HG03565 (cell line): ENCODE data around the gene CACNA1E.

Experiments
- ATAC-seq: cut with Tn5 transposase; IDR thresholded peaks from one replicate; pipeline ENCODE4 v1.9.1; 2021; ENCODE audit warnings: mild to moderate bottlenecking, moderate library complexity; ENCODE audit not compliant: unreplicated experiment

The CACNA1E gene

DNA sequence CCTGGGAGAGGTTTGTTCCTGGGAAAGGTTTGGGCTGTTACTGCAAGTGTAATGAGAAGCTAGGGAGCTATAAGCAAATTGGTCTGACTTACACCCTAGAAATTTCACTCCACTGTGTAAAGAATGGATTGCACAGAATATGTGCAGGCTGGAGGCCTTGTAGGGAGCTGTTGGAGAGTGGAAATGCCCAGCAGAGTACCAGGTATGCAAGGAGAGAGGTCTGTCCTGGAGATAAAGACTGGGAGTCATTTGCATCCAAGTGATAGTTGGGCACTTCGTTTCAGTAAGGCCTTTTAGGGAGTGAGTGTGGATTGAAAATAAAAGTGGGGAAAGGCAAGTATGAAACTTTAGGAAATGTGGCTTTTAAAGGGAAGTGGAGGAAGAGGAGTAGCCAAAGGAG is 75.8 kb downstream of the CACNA1E start:
- ATAC-seq: no peak

DNA sequence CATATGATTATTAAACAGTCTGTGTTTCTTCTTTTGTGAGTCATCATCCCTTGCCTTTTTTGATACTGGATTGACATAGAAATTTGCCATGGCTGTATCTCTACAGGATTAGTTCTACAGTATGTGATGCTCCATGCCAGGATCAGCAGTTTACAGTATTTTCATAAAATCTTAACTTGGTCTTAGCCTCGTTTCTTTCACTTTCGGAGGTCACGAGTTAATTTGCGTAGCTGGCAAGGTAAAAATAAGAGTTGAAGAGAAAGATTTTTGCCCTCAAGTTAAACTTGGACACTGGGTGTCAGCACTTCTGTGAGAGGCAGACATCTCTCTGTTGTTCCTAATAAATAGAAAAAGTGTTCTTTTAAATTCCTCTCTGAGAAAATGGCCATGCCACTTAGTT is 79.1 kb downstream of the CACNA1E start:
- ATAC-seq: no peak

DNA sequence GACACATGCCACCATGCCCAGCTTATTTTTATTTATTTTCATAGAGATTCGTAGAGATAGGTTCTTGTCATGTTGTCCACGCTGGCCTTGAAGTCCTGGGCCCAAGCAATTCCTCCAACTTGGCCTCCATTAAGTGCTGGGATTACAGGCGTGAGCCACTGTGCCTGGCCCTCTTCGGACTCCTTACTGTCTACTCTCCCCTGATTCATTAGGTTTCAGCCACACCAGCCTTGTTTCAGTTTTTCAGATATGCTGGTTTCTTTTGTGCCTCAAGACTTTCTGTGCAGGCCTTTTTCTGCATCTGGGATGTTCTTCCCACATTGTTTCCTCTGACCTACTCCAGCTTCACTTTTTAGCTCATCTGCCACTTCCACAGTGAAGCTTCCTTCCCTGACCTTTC is 85.4 kb downstream of the CACNA1E start:
- ATAC-seq: no peak

DNA sequence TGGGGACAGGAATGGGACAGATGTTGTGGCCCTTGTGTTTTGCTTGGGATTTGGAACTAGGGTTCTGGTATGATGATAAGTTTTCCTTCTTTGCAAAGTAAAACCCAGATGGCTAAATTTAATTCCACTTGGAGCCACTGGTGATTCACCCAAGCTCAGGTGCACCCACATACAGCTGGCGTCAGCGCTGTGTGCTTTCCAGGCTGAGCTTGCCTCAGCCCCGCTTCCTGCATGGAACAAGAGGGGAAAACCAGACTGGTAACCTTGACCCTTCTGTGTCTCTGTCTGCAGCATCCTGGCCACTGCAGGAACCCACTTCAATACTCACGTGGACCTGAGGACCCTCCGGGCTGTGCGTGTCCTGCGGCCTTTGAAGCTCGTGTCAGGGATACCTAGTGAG is 94.2 kb downstream of the CACNA1E start:
- no peak for ATAC-seq

DNA sequence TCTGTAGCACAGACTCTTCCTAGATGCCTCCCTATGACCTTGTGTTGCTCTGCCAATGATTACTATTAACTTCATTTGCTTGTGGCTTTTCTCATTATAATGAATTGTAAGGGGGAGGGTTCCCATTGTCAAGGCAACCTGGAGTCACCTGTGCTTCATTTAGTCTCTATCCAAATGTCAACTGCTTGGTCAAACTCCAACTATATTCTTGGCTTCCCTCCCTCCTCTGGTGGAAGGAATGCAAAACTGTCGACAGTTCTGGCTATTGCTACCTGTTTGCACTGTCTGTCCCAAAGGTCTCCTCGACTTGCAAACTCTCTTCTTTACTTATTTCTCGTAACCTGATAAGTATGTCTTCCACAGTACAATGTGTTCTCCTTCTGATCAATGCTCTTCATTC is 100.3 kb downstream of the CACNA1E start:
- no peak for ATAC-seq

DNA sequence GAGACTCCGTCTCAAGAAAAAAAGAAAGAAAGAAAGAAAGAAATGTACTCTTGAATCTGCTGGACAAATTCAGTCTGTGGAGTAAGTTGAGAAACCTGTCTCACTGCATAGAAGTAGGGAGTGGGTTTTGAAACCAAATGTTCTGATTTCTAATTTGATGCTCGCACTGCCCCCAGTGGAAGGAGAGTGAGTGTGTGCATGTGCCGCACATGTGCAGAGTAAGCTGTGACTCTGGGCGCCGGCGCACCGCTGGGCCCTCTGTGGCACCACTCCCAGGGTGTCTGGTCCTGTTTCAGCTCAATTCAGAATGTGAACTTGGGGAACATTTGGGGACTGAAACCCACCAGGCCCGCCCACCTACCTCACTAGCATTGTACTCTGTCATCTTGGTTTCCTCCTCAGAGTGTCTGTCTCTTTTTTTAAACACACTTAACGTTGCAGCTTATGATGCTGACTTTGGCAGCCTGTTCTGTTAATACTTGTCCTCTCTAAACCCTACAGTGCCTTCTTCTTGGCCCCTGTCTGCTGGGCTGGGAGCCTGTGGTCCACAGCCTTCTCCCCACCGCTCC is 104.6 kb downstream of the CACNA1E start:
- ATAC-seq: no peak

DNA sequence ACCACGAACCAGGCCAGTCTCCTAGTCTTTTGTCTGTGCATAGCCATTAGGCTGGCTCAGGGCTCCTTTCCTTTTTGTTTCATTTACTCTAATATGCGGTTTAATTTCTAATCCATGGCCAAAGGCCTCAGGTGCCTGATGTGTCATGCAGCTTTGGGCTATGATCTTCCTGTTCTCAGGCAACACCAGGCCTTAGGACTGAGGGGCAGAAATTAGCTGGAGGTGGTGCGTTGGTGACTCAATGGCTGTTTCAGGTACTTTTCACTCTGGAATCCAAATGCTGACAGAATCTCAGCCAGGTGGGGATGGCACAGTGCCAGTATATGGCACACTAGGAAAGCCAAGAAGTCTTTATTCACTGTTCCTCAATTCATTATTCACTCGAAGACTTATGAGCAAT is 105.3 kb downstream of the CACNA1E start:
- no peak for ATAC-seq

DNA sequence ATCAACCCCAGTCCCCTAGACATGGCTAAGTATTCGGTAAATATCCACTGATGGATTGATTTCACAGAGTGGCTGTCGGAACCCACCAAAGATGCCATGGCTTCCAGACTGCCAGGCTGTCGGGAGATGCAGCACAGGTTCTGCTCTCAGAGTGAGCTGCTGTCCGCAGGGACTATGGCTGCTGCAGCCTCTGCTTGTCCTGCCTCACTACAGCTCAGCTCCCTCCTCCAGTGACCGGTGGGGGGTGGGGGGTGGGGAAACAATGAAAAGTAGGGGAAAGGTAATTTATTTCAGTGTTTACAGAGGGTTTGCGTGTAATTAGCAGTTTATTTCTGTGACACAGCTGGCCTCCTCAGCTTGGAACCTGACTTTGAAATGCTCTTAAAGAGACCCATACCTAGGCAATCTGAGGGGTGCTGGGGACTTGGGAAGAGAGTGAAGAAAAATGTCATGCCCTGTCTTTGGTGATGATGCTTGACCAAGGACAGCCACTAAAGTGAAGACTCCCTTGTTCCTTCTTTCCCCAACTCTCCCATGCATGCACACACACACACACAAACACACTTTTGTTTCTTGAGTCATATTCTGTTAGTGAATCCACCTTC is 109.0 kb downstream of the CACNA1E start:
- ATAC-seq: no peak

DNA sequence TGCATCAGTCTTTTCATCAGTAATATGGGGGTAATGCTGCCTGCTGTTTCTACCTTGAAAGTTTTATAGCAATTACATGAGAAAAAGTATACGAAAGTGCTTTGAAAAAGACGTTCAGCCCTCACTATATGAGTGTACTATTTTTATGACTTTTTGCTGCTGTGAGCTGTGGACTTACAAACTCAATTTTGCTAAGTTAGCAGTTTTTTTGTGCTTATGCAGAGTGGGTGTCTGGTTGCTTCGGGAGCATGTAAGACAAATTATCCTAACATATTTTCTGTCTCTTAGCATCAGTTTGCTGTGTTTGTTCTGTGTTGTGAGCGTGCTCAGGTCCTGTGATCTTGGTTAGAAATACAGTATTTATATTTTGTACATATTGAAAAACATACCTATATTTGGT is 109.7 kb downstream of the CACNA1E start:
- no peak for ATAC-seq

DNA sequence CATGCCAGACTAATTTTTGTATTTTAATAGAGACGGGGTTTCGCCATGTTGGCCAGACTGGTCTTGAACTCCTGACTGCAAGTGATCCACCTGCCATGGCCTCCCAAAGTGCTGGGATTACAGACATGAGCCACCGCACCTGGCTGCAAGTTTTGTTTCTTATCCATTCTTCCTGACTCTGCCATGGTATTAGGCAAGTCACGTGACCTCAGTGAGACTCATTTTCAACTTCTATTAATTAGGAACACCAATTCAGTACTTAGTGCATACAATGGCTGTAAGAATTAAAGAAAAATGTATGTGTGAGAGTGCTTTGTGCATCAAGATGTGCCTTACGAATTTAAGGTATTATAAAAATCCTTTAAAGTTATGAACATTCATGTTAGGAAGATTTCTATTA is 111.2 kb downstream of the CACNA1E start:
- no peak for ATAC-seq

DNA sequence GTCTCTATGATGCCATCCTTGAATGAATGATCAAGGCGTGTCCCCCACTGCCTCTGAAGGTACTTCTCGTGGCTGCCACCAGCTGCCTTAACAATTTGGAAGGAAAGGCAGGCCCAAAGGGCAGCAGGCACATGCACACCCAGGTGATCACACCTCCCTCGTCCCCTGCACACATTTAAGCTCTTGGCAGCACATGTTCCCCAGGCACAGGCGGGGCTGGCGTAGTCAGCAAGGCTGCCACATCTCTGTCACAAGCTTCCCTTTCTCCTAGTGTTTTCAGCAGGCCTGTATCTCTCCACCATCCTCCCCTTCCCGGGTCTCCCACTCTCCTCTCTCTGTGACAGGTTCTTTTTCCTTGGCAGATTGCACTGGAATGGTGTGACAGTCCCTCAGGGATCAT is 111.9 kb downstream of the CACNA1E start:
- no peak for ATAC-seq

DNA sequence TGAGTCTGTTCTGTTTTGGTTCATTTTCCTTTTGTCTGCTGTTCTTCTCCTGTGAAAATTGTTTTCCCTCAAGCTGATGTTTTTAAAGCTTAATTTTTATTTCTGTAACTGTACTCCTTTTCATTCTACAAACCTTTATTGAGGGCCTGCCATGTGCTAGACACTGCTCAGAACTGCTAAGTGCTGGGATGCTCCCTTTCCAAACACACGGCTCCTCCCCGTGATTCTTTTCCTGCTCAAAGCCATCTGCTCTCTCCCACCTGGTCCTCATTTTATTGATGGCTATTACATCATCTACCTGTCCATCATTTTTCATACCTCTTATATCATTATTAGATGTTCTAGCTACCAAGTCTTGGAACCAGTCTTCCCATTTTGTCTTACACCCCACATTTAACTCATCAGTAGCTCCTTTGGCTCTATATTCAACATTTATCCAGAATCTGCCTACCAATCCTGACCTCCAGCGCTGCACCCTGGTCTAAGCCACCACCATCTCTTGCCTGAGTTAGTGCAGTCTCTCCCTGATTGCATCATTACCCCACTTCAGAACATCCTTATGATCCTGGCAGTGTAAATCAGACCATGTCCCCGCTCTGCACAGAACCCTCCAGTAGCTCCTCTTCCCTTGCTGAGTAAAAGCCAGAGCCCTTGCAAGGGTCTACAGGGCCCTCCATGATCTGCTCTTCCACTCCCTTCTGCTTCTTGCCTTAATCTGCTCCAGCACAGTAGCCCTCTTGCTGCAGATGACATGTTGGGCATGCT is 118.1 kb downstream of the CACNA1E start:
- no peak for ATAC-seq

DNA sequence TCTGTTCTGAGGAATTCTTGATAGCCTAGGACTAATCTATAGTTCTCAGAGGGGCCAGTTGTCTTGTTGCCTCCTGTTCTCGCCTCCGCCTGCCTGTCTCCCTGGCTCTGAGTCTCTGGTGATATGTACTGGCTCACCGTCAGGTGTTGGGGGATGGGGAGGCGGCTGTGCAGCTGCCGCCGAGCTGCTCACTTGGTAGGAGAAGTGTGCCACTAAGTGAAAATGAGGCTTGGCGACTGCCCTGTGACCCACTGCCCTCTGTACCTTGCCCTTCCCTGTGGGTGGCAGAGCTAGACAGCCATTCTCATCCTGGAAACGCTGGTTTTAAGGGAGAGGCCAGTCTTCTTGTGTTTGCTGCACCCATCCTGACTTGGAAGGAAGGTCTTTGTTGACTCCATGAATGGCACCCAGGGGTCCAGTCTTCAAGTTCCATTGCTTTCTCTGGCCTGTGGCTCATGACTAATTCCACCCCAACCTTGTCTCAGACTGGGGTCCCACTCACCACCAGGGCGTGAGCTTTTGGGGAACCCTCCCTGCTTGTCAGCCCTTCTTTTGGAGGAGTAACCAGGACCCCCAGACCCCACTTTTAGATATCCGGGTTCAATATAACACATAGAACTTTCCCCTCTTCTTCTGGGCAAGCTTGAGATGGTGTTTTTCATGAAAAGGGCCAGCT is 120.6 kb downstream of the CACNA1E start:
- no peak for ATAC-seq

DNA sequence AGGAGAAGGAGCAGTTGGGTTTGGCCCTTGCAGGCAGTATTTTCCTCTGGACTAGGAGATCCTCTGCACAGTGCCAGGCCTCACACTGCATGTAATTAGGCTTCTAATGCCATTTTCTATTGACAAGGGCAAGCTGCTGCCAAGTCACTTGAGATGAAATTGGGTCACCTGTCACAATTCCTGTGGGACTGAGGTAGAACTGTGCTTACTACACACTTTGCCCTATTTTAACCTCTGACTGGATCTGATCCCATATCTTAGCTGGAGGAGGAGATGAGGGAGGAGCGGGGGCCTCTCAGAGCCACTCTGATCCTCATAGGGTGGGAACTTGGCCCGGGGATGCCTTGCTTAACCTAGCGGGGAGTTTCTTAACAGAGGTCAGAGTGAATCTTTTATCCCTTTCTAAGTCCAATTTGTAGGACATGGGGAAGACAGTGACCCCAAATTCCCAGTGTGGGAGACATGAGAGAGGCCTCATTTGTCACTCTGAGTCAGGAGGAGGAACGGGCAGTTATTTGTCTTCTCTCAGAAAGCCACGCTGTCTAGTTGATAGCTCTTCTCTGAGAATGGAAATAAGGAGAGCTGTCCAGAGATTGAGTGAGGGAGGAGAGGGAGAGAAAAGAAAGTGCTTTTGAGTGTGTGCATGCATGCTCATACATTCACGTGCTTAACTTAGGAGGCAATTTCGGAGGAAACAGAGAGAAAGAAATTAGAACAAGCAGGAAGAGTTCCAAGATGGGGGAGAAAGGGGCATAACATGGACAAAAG is 121.3 kb downstream of the CACNA1E start:
- ATAC-seq: no peak

DNA sequence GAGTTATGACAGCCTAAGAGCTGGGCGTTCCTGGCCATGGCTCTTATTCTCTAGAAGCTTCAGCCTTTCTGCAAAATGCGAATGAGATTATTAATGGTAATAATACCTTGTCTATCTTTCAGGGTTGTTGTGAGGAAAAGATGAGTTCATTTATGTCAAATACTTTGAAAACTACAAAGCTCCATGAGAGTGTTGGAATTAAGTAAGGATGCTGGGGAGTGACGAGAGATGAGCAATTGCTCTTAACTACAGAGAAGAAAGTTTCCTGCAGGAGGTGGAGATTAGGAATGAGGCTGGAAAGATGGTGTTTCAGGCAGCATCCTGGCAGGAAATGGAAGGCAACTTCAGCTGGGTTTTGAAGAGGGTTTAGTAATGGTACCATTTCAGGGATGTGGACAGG is 124.2 kb downstream of the CACNA1E start:
- ATAC-seq: no peak

DNA sequence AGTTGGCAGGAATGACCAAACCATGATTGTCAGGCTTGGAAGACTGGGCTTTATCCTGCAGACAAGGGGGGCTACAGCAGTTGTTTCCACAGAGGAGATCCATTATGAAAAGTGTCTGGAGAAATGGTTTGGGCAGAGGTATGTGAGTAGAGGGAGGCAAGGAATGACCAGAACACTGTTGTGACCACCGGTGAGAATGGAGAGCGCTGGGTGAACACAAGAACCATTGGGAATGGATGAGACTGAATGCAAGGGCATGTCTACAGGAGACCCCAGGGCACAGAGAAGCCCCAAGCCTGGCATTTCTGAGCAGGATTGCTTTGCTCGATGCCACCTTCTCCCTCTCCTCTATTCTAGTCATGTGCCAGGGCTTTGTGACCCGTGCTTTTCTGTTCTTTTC is 125.1 kb downstream of the CACNA1E start:
- no peak for ATAC-seq

DNA sequence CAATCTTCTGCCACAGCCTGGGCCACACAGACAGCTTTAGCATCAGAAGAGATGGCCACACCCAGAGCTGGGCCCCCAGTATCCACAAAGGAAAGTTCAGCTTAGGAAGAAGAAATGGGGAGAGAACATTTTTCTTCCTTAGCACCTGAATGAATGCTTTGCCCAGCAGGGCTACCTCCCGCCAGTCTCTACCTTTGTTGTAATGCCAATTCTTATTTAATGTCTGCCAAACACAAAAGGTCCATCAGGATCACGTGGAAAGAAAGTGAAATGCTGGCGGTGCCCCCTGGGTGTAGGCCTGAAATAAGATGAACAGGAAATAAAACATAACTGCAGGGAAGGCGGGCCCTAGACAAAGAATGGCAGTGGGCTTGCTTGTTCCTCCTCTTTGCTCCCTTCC is 125.6 kb downstream of the CACNA1E start:
- ATAC-seq: no peak

DNA sequence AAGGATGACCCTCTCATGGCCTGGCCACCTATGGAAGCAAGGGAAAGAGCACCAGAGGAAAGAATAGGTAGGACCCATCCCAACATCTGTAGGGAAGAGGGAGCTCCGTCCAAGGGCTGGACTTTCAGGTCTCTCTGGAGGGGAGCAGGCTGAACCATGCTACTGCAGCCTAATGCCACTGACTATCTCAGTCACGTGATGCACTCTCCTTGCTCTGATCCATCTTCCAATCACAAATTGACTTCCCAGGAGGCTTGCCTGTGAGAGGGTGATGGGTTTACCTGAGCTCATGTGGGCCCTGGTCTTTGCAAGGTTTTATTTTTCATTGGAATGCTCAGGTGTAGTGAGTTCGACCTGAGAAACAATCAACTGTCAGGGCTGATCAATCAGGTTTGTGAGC is 128.8 kb downstream of the CACNA1E start:
- ATAC-seq: no peak

DNA sequence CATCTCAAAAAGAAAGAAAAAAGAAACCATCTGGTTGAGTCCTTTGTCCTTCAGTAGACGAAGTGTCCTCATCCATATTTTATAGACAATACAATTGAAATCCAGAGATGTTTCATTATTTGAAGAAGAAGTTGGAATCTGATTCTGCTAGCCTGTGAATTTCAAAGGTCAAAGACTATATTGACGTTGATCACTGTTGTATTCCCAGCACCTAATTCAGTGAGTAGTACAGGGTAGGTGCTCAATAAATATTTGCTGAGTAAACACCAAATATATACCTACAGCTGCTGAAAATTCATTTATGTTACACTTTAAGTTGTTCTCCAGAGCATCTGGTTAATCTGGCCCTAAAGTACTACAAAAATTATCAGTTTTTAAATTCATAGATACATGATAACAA is 135.2 kb downstream of the CACNA1E start:
- ATAC-seq: no peak

DNA sequence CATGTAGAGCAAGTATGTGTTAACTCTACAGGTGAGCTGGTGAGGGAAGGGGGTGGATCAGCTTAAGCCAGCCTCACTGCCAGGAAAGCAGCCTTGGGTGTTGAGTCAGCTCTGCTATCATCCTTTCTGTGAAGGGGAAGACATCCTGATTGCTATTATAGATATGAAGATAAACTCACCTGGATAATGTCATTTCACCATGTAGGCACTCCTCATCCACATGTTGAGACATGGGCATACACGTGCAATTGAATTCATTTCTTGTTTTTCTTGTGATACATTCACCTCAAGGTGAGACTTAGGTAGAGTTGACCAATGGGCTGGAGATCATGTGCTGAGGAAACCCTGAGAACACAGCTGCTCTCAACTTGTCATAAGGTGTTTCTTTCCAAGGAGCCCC is 136.9 kb downstream of the CACNA1E start:
- no peak for ATAC-seq

DNA sequence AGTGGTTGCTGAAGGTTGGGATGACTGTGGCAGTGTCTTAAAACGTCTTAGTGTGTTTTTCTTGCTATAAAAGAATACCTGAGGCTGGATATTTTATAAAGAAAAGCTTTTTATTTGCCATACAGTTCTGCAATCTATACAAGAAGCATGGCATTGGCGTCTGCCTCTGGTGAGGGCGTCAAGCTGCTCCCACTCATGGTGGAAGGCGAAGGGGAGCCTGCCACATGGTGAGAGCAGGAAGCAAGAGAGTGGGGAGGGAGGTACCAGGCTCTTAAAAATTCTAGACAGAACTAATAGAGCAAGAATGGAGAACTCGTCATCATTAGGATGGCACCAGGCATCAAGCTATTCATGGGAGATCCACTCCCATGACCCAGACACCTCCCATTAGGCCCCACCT is 140.5 kb downstream of the CACNA1E start:
- no peak for ATAC-seq
